GM12864 (cell line): Measurements from ENCODE around the gene UTP14A.
A peak's percentile ranks its signal among the peaks of the same experiment; 100 is the strongest.

Experiments
- DNase-seq: peaks from one replicate; pipeline ENCODE4 v3.0.0-alpha.2; 2011; ENCODE audit warnings: low read depth
- H3K4me3 ChIP-seq: 2 replicates; pipeline ENCODE4 v1.5.1; 2011; ENCODE audit warnings: mild to moderate bottlenecking, low read depth, low read length, control low read depth
- TF ChIP-seq, protein P1 (sequence below): IDR thresholded peaks from 2 replicates; pipeline ENCODE4 v1.5.1; 2011; ENCODE audit warnings: low read depth, mild to moderate bottlenecking, moderate library complexity, low read length, control low read depth, inconsistent platforms; ENCODE audit errors: missing control alignments

The UTP14A gene

GRCh38 chrX:129945131-129945530 lies 39.2 kb downstream of the UTP14A start:
- H3K4me3 ChIP-seq, result no peak overlapping the region
- TF ChIP-seq, protein P1, sequence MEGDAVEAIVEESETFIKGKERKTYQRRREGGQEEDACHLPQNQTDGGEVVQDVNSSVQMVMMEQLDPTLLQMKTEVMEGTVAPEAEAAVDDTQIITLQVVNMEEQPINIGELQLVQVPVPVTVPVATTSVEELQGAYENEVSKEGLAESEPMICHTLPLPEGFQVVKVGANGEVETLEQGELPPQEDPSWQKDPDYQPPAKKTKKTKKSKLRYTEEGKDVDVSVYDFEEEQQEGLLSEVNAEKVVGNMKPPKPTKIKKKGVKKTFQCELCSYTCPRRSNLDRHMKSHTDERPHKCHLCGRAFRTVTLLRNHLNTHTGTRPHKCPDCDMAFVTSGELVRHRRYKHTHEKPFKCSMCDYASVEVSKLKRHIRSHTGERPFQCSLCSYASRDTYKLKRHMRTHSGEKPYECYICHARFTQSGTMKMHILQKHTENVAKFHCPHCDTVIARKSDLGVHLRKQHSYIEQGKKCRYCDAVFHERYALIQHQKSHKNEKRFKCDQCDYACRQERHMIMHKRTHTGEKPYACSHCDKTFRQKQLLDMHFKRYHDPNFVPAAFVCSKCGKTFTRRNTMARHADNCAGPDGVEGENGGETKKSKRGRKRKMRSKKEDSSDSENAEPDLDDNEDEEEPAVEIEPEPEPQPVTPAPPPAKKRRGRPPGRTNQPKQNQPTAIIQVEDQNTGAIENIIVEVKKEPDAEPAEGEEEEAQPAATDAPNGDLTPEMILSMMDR, result no peak
- DNase-seq, result no peak

GRCh38 chrX:129953334-129953648 lies 47.3 kb downstream of the UTP14A start:
- no peak for DNase-seq
- TF ChIP-seq, protein P1, result no peak
- H3K4me3 ChIP-seq, result peak overlapping the region; percentile 38

- TF ChIP-seq, protein P1, result no peak
- no peak for DNase-seq
- H3K4me3 ChIP-seq, result no peak overlapping the region
These were observed 47.9 kb downstream of the UTP14A start for GRCh38 chrX:129953881-129954280.

GRCh38 chrX:129954804-129955203 lies 48.8 kb downstream of the UTP14A start:
- no peak for DNase-seq
- TF ChIP-seq, protein P1, result no peak
- no peak overlapping the region for H3K4me3 ChIP-seq

DNA sequence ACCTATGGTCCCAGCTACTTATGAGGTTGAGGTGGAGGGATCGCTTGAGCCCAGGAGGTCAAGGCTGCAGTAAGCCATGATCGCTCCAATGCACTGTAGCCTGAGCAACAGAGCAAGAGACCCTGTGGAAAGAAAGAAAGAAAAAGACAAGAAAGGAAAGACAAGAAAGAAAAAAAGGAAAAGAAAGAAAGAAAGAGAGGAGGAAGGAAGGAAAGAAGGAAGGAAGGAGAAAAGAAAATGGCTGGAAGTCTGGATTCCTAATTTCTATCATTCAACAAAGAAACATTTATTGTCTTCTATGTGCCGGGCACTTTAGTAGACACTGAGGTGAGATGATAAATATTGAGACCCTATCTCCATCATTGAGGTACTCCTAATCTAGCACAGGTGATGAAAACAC lies 49.7 kb downstream of the UTP14A start:
- TF ChIP-seq, protein P1, result no peak
- DNase-seq, result no peak
- H3K4me3 ChIP-seq, result no peak overlapping the region

DNA sequence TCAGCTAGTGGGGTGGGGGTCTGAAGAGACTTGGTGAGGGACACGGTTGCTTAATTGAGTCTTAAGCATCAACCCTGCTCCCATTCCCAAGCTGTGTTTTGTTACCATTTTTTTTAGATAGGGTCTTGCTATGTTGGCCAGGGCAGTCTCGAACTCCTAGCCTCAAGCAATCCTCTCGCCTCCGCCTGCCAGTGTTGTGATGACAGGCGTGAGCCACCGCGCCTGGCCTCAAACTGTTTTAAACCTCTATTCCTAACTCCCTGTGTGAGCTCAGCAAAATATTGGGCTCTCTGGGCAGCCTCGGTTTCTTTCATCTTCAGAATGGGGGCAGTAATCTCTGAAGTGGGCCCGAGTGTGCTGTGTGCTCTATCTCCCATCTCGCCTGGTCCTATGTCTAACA lies 50.2 kb downstream of the UTP14A start:
- H3K4me3 ChIP-seq, result no peak overlapping the region
- no peak for DNase-seq
- TF ChIP-seq, protein P1, result no peak

DNA sequence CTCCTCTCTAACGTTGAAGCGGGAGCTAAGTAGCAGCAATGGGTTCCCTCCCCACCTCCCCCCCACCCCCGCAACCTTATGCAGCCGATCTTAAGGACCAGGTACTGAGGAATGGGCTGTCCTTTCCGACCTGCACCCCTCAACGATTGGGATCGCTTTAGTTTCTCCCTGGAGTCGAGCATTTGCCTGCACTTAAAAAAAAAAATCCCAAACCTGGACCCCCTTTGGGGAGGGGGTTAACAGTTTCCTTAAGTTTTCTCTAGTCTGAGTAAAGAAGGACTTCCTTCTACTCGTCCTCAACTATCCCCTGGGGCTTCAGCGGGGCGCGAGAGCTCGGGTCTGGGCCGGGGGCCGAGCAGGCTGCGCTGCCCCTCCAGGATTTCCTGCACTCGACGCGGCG lies 50.8 kb downstream of the UTP14A start:
- no peak overlapping the region for H3K4me3 ChIP-seq
- TF ChIP-seq, protein P1, result no peak
- no peak for DNase-seq
